Measurements from ENCODE around the gene LEKR1. TPM values are rescaled to one million over a fixed set of nuclear protein-coding genes. Genes with fewer than 3 reads are reported as not detected.
A peak's percentile ranks its signal among the peaks of the same experiment; 100 is the strongest.

Gene LEKR1
- total and polyA plus RNA-seq, 2 of the 13 experiments (the other 11 are each of a cell fraction or from before 2014, with no cell fraction given): 0.49 to 1.5 TPM

GRCh38 chr3:157082305-157082982 lies 256.3 kb downstream of the LEKR1 start:
- Histone ChIP-seq H3K4me1 (ENCODE audit: insufficient read depth, low read length) (peaks cover 28% of the 10 kb centered on the region), H4K20me1 (ENCODE audit: insufficient read depth, low read length) (no peaks in the 10 kb centered on the region), H3K79me2 (ENCODE audit: insufficient read depth, low read length) (no peaks in the 10 kb centered on the region), H3K27ac (ENCODE audit: extremely low read length, insufficient read depth, low read length) (no peak overlapping the region), H3K27me3 (ENCODE audit: control insufficient read depth in 1 of 2, insufficient read depth in 2 of 2, low read length in 2 of 2) (no peaks in the 10 kb centered on the region), H3K9ac (ENCODE audit: insufficient read depth, low read depth, low read length) (no peak overlapping the region), H3K4me3 (replicated peaks in 1 of 3; ENCODE audit: insufficient read depth in 1 of 3, low read depth in 2 of 3, low read length in 3 of 3) (no peak overlapping the region), H3K36me3 (replicated peaks in 1 of 2; ENCODE audit: control insufficient read depth in 1 of 2, insufficient read depth in 2 of 2, low read length in 2 of 2) (no peaks in the 10 kb centered on the region), H2AFZ (ENCODE audit: low read length) (no peak overlapping the region), H3K4me2 (ENCODE audit: low read depth, low read length) (peak overlapping the region; percentile 49; the same call in 1 of the 2 replicates), H3K9me3 (ENCODE audit: low read length) (no peaks in the 10 kb centered on the region)
- in situ Hi-C loops (cut with HindIII; ENCODE audit: extremely low pct_ligation_motif_present, low pct_unique_long_range_greater_than_20kb): loop anchor here (10.0 kb wide), 1 partner anchor 408 kb away; the partner anchor contains the start of gene TIPARP
- TF ChIP-seq NPAS2 (CRISPR knock-in tag; IDR thresholded peaks at IDR 0.05; ENCODE audit: borderline replicate concordance) (no peak), POGK (CRISPR knock-in tag; conservative IDR thresholded peaks at IDR 0.05) (0 out of 2 replicates have a peak, but pooled peaks have one; percentile 16), HNRNPUL1 (IDR thresholded peaks at IDR 0.05; ENCODE audit: low read depth, low read length) (no peak)
- DNase-seq (ENCODE audit: low spot score): no peak
- POLR2A ChIA-PET: interaction anchor here (0.9 to 1.4 kb wide), 4 partner anchors 47 to 547 kb away, joined by 3 to 4 read pairs (median 4); partner anchors contain the start of genes CCNL1 and TIPARP
- ATAC-seq: no peak
- WGBS (ENCODE audit: low lambda C conversion rate): 78% methylated on average over 11 of the region's 11 CpGs
- intact Hi-C loops (cut with micrococcal nuclease; ENCODE audit: unreplicated experiment): loop anchor here (5.0 to 10.0 kb wide), 2 partner anchors 268 to 700 kb away; no protein-coding TSS in a partner anchor
- CTCF ChIA-PET (ENCODE audit: low intra/inter-chr PET ratio, low total read pairs): interaction anchor here (1.4 kb wide), 1 partner anchor 48 kb away, joined by 4 read pairs; no protein-coding TSS in a partner anchor
- no peak for FAIRE-seq
- BruUV-seq (replicated peaks): no TSS peak

GRCh38 chr3:157083824-157084223 lies 257.7 kb downstream of the LEKR1 start:
- no peak overlapping the region for H3K27ac ChIP-seq (ENCODE audit: extremely low read length, insufficient read depth, low read length)
- no TSS peak for BruUV-seq (replicated peaks)

More at GRCh38 chr3:157083824-157084223, 257.7 kb downstream of the LEKR1 start:
- 97% methylated on average over 1 of the region's 1 CpG for WGBS (ENCODE audit: low lambda C conversion rate)
- Histone ChIP-seq H3K4me2 (ENCODE audit: low read depth, low read length) (no peak overlapping the region), H3K9ac (ENCODE audit: insufficient read depth, low read depth, low read length) (no peak overlapping the region), H2AFZ (ENCODE audit: low read length) (no peak overlapping the region), H4K20me1 (ENCODE audit: insufficient read depth, low read length) (no peaks in the 10 kb centered on the region), H3K4me1 (ENCODE audit: insufficient read depth, low read length) (peaks cover 30% of the 10 kb centered on the region), H3K79me2 (ENCODE audit: insufficient read depth, low read length) (no peaks in the 10 kb centered on the region), H3K27me3 (ENCODE audit: control insufficient read depth in 1 of 2, insufficient read depth in 2 of 2, low read length in 2 of 2) (no peaks in the 10 kb centered on the region), H3K36me3 (replicated peaks in 1 of 2; ENCODE audit: control insufficient read depth in 1 of 2, insufficient read depth in 2 of 2, low read length in 2 of 2) (no peaks in the 10 kb centered on the region), H3K9me3 (ENCODE audit: low read length) (no peaks in the 10 kb centered on the region), H3K4me3 (replicated peaks in 1 of 3; ENCODE audit: insufficient read depth in 1 of 3, low read depth in 2 of 3, low read length in 3 of 3) (no peak overlapping the region)
- CTCF ChIA-PET (ENCODE audit: low intra/inter-chr PET ratio, low total read pairs): no interaction called here
- 0 out of 2 replicates have a peak, but pooled peaks have one; percentile 18 for TF ChIP-seq ZNF24 (IDR thresholded peaks at IDR 0.05)
- no peak for TF ChIP-seq ZHX1 (CRISPR knock-in tag; IDR thresholded peaks at IDR 0.05; ENCODE audit: low read depth)
- no peak for DNase-seq (ENCODE audit: low spot score)
- intact Hi-C loops (cut with micrococcal nuclease; ENCODE audit: unreplicated experiment): loop anchor here (5.0 to 10.0 kb wide), 2 partner anchors 269 to 702 kb away; no protein-coding TSS in a partner anchor
- ATAC-seq: no peak
- in situ Hi-C loops (cut with HindIII; ENCODE audit: extremely low pct_ligation_motif_present, low pct_unique_long_range_greater_than_20kb): loop anchor here (10.0 kb wide), 1 partner anchor 409 kb away; the partner anchor contains the start of gene TIPARP
- POLR2A ChIA-PET: interaction anchor here (1.3 kb wide), 1 partner anchor 46 kb away, joined by 4 read pairs; no protein-coding TSS in a partner anchor
- FAIRE-seq: no peak
